ENCODE results near the gene NSRP1. TPM values are rescaled to one million over a fixed set of nuclear protein-coding genes. Genes with fewer than 3 reads are reported as not detected.
A peak's percentile ranks its signal among the peaks of the same experiment; 100 is the strongest.

NSRP1 gene
- total and polyA plus RNA-seq, 2 of the 13 experiments (the other 11 are each of a cell fraction or from before 2014, with no cell fraction given), result 7.0 to 14.3 TPM

DNA sequence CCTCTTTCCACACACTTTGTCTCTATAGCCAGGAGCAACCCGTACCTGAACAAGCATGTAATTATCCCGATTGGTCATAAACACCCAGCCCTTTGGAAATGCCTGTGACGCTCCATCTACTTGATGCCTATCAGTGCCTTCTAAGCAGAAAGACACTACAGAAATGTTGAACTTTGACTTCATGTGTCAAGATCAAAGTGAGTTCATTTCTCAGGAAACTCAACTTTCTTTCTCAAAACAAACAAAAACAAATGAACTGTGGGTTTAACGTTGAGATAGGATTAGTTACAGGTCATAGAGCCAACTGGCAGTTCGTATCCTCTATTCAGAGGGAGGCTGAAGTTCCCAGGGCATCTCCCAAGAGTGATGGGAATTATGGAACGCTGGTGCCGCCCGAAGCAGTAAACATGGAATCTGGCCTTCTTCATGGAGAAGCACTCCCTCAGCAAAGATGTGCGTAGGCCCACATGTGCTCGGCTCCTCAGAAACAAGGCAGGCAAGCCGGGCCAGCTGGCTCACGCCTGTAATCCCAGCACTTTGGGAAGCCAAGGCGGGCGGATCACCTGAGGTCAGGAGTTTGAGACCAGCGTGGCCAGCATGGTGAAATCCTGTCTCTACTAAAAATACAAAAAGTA, 109.4 kb downstream of the NSRP1 start (continued):
- TF ChIP-seq, protein P1, sequence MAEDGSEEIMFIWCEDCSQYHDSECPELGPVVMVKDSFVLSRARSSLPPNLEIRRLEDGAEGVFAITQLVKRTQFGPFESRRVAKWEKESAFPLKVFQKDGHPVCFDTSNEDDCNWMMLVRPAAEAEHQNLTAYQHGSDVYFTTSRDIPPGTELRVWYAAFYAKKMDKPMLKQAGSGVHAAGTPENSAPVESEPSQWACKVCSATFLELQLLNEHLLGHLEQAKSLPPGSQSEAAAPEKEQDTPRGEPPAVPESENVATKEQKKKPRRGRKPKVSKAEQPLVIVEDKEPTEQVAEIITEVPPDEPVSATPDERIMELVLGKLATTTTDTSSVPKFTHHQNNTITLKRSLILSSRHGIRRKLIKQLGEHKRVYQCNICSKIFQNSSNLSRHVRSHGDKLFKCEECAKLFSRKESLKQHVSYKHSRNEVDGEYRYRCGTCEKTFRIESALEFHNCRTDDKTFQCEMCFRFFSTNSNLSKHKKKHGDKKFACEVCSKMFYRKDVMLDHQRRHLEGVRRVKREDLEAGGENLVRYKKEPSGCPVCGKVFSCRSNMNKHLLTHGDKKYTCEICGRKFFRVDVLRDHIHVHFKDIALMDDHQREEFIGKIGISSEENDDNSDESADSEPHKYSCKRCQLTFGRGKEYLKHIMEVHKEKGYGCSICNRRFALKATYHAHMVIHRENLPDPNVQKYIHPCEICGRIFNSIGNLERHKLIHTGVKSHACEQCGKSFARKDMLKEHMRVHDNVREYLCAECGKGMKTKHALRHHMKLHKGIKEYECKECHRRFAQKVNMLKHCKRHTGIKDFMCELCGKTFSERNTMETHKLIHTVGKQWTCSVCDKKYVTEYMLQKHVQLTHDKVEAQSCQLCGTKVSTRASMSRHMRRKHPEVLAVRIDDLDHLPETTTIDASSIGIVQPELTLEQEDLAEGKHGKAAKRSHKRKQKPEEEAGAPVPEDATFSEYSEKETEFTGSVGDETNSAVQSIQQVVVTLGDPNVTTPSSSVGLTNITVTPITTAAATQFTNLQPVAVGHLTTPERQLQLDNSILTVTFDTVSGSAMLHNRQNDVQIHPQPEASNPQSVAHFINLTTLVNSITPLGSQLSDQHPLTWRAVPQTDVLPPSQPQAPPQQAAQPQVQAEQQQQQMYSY (CRISPR knock-in tag; IDR thresholded peaks at IDR 0.05), result no peak
- no peak for TF ChIP-seq EZH2 (conservative IDR thresholded peaks at IDR 0.05; ENCODE audit: low read depth, low read length)
- no peak for TF ChIP-seq NFE2 (CRISPR knock-in tag; IDR thresholded peaks at IDR 0.05)
- 0 out of 2 replicates have a peak, but pooled peaks have one; percentile 20 for TF ChIP-seq PATZ1 (CRISPR knock-in tag; IDR thresholded peaks at IDR 0.05)
- TF ChIP-seq, protein P2, sequence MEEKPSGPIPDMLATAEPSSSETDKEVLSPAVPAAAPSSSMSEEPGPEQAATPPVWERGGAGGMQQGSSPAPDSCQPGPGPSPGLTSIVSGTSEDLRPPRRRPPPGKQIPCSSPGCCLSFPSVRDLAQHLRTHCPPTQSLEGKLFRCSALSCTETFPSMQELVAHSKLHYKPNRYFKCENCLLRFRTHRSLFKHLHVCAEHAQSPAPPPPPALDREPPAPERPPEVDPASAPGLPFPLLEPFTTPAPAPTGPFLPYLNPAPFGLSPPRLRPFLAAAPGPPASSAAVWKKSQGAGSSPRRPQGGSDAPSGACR (CRISPR knock-in tag; IDR thresholded peaks at IDR 0.05), result no peak
- TF ChIP-seq ZNF329 (CRISPR knock-in tag; IDR thresholded peaks at IDR 0.05; ENCODE audit: low read depth), result peak; percentile 84; the same call in 1 of the 2 replicates
- no peak for TF ChIP-seq ZNF775 (CRISPR knock-in tag; IDR thresholded peaks at IDR 0.05; ENCODE audit: borderline replicate concordance)
- TF ChIP-seq GTF2F1 (IDR thresholded peaks at IDR 0.05; ENCODE audit: low read length), result no peak
- TF ChIP-seq, protein P3, sequence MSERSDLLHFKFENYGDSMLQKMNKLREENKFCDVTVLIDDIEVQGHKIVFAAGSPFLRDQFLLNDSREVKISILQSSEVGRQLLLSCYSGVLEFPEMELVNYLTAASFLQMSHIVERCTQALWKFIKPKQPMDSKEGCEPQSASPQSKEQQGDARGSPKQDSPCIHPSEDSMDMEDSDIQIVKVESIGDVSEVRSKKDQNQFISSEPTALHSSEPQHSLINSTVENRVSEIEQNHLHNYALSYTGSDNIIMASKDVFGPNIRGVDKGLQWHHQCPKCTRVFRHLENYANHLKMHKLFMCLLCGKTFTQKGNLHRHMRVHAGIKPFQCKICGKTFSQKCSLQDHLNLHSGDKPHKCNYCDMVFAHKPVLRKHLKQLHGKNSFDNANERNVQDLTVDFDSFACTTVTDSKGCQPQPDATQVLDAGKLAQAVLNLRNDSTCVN (CRISPR knock-in tag; IDR thresholded peaks at IDR 0.05; ENCODE audit: borderline replicate concordance), result no peak
- no peak for TF ChIP-seq ZNF691 (CRISPR knock-in tag; IDR thresholded peaks at IDR 0.05; ENCODE audit: borderline replicate concordance, low read depth)
- TF ChIP-seq, protein P4, sequence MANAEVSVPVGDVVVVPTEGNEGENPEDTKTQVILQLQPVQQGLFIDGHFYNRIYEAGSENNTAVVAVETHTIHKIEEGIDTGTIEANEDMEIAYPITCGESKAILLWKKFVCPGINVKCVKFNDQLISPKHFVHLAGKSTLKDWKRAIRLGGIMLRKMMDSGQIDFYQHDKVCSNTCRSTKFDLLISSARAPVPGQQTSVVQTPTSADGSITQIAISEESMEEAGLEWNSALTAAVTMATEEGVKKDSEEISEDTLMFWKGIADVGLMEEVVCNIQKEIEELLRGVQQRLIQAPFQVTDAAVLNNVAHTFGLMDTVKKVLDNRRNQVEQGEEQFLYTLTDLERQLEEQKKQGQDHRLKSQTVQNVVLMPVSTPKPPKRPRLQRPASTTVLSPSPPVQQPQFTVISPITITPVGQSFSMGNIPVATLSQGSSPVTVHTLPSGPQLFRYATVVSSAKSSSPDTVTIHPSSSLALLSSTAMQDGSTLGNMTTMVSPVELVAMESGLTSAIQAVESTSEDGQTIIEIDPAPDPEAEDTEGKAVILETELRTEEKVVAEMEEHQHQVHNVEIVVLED (CRISPR knock-in tag; IDR thresholded peaks at IDR 0.05; ENCODE audit: borderline replicate concordance), result no peak
- no peak for TF ChIP-seq ZNF276 (CRISPR knock-in tag; IDR thresholded peaks at IDR 0.05; ENCODE audit: low read depth)
- peak; percentile 88 for TF ChIP-seq BCL6 (CRISPR knock-in tag; IDR thresholded peaks at IDR 0.05)
- TF ChIP-seq ZNF337 (CRISPR knock-in tag; IDR thresholded peaks at IDR 0.05; ENCODE audit: borderline replicate concordance, low read depth), result no peak
- no peak for TF ChIP-seq PCBP1 (IDR thresholded peaks at IDR 0.05; ENCODE audit: borderline replicate concordance, low read depth, low read length)
- TF ChIP-seq ZNF607 (CRISPR knock-in tag; IDR thresholded peaks at IDR 0.05; ENCODE audit: borderline replicate concordance), result 0 out of 2 replicates have a peak, but pooled peaks have one; percentile 27

Data from HepG2 (cell line).